Muscle of leg (tissue), 11 donors: ENCODE results near the gene MAP2K7. TPM values are rescaled to one million over a fixed set of nuclear protein-coding genes. Genes with fewer than 3 reads are reported as not detected.

Experiments used
- DNase-seq: peaks from one replicate; pipeline ENCODE4 v3.0.0; 2013
- H3K27ac ChIP-seq: one replicate; pipeline ENCODE4 v1.5.1; 2013; ENCODE audit warnings: mild to moderate bottlenecking, low read length, control low read depth
- H3K27me3 ChIP-seq: one replicate; pipeline ENCODE4 v1.6.1; 2013; ENCODE audit warnings: low read length; ENCODE audit not compliant: control insufficient read depth, insufficient read depth
- H3K36me3 ChIP-seq: one replicate; pipeline ENCODE4 v1.6.1; 2013; ENCODE audit warnings: low read length; ENCODE audit not compliant: control insufficient read depth, insufficient read depth
- H3K4me1 ChIP-seq: one replicate; pipeline ENCODE4 v1.6.1; 2013; ENCODE audit warnings: low read length; ENCODE audit not compliant: control insufficient read depth, insufficient read depth
- H3K4me3 ChIP-seq: one replicate; pipeline ENCODE4 v1.5.1; 2013; ENCODE audit warnings: low read length, control low read depth
- H3K9me3 ChIP-seq: replicated peaks from 2 replicates; pipeline ENCODE4 v1.6.1; 2013; ENCODE audit warnings: low read depth, low read length; ENCODE audit not compliant: control insufficient read depth
- WGBS: methylation state at CpG from one replicate; pipeline ENCODE4 v1.1.5; 2013; ENCODE audit warnings: missing lambda C conversion rate; ENCODE audit not compliant: insufficient coverage; 5-methylcytosine and 5-hydroxymethylcytosine counted together
- polyA plus RNA-seq, 8 donors: library from polyadenylated mRNA; unstranded; fragments of 120-200 nt; gene quantifications; one replicate each; pipeline versions ENCODE4 v1.2.1 to v1.2.3, GENCODE V29; 2013; ENCODE audit warnings: inconsistent platforms in 1 of 8, low replicate concordance in 1 of 8; ENCODE audit not compliant: insufficient read length in 8 of 8, insufficient read depth in 1 of 8
- total RNA-seq: library from RNA; stranded (reverse); fragments of 120-200 nt; gene quantifications from one replicate; pipeline ENCODE4 v1.2.4, GENCODE V29; 2013

MAP2K7 gene
- total and polyA plus RNA-seq, 9 donors, result 8.0 to 26.9 (median 23.1) TPM

GRCh38 chr19:7859831-7860713, 43.6 kb upstream of the MAP2K7 start:
- Histone ChIP-seq H3K9me3 (no peaks in the 10 kb centered on the region), H3K27me3 (peaks cover 40% of the 10 kb centered on the region), H3K27ac (no peak overlapping the region), H3K4me3 (no peak overlapping the region), H3K4me1 (peaks cover 19% of the 10 kb centered on the region), H3K36me3 (peaks cover 2% of the 10 kb centered on the region)
- WGBS, result 79% methylated on average over 17 of the region's 22 CpGs
- no peak for DNase-seq

DNA sequence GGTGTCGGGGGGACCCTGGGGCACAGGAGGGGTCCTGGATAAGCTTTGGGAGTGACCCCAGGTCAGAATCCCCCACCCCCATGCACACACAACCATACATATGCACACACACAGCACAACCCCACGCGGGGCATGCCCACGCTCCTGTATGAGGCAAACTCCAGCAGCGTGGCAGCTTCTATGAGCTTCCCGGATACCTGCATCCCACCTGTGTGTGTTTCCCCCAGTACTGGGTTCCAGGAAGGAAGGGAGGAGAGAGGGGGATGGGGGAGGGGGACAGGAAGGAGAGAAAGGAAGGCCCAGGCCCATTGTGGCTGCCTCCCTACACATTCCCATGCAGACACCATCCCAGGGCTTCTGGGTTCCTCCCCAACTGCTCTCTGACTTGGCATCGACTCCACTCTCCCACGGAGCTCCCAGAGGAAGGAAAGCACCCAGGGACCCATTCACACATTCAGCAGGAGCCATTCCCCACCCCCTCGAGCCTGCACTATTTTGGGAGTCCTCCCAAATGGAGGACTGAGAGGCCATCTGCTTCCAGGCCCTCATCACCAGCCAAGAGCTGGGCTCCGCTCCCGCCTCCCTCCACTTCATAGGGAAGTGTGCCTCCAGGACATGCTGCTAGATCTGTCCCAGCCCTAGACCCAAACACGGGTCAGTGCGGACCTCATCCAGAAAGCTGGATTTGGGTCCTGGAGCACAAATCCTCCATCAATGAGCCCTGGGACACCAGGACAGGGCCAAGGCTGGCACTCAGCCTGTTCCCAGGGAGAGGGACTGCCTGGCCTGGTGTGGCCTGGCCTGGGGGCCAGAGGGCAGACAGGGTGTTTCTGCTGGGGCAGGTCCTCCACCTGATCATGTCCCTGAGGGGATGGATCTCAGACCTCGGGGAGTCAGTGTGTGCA, 42.7 kb upstream of the MAP2K7 start:
- H3K4me1 ChIP-seq, result peaks cover 19% of the 10 kb centered on the region
- WGBS, result 31% methylated on average over 7 of the region's 14 CpGs
- H3K4me3 ChIP-seq, result no peak overlapping the region
- H3K27me3 ChIP-seq, result peaks cover 47% of the 10 kb centered on the region
- peaks cover 2% of the 10 kb centered on the region for H3K36me3 ChIP-seq
- H3K9me3 ChIP-seq, result no peaks in the 10 kb centered on the region
- no peak overlapping the region for H3K27ac ChIP-seq
- peak; percentile 78 for DNase-seq

- H3K27me3 ChIP-seq, result peaks cover 51% of the 10 kb centered on the region
- H3K36me3 ChIP-seq, result peaks cover 2% of the 10 kb centered on the region
- no peaks in the 10 kb centered on the region for H3K9me3 ChIP-seq
- peak overlapping the region; percentile 8 for H3K4me3 ChIP-seq
- H3K27ac ChIP-seq, result no peak overlapping the region
- DNase-seq, result peak; percentile 36
- peaks cover 19% of the 10 kb centered on the region for H3K4me1 ChIP-seq
- WGBS, result 16% methylated on average over 61 of the region's 63 CpGs
Measured at GRCh38 chr19:7861619-7862412, 41.9 kb upstream of the MAP2K7 start.

- Histone ChIP-seq H3K4me1 (peaks cover 19% of the 10 kb centered on the region), H3K4me3 (peak overlapping the region; percentile 8), H3K27ac (no peak overlapping the region), H3K27me3 (peaks cover 58% of the 10 kb centered on the region), H3K9me3 (no peaks in the 10 kb centered on the region), H3K36me3 (peaks cover 2% of the 10 kb centered on the region)
- peak; percentile 62 for DNase-seq
- WGBS, result 3% methylated on average over 24 of the region's 67 CpGs
Measured at GRCh38 chr19:7862413-7862951, 41.2 kb upstream of the MAP2K7 start.

- DNase-seq, result no peak
- peaks cover 21% of the 10 kb centered on the region for H3K4me1 ChIP-seq
- H3K27ac ChIP-seq, result no peak overlapping the region
- no peaks in the 10 kb centered on the region for H3K9me3 ChIP-seq
- H3K27me3 ChIP-seq, result peaks cover 67% of the 10 kb centered on the region
- H3K4me3 ChIP-seq, result no peak overlapping the region
- H3K36me3 ChIP-seq, result peaks cover 2% of the 10 kb centered on the region
- 47% methylated on average over 83 of the region's 83 CpGs for WGBS
Measured at GRCh38 chr19:7863157-7863970, 40.3 kb upstream of the MAP2K7 start.

- Histone ChIP-seq H3K4me1 (peaks cover 27% of the 10 kb centered on the region), H3K27me3 (peaks cover 72% of the 10 kb centered on the region)
- 68% methylated on average over 17 of the region's 21 CpGs for WGBS
Measured at GRCh38 chr19:7863971-7864689, 39.5 kb upstream of the MAP2K7 start.

GRCh38 chr19:7864690-7865074, 39.0 kb upstream of the MAP2K7 start:
- DNase-seq, result no peak
- Histone ChIP-seq H3K36me3 (peaks cover 2% of the 10 kb centered on the region), H3K27me3 (peaks cover 72% of the 10 kb centered on the region), H3K4me1 (peaks cover 31% of the 10 kb centered on the region), H3K4me3 (no peak overlapping the region), H3K9me3 (no peaks in the 10 kb centered on the region), H3K27ac (no peak overlapping the region)
- 75% methylated on average over 13 of the region's 18 CpGs for WGBS

More at GRCh38 chr19:7863971-7864689, 39.5 kb upstream of the MAP2K7 start:
- Histone ChIP-seq H3K27ac (no peak overlapping the region), H3K4me3 (no peak overlapping the region), H3K9me3 (no peaks in the 10 kb centered on the region), H3K36me3 (peaks cover 2% of the 10 kb centered on the region)
- no peak for DNase-seq

- Histone ChIP-seq H3K36me3 (no peaks in the 10 kb centered on the region), H3K27me3 (peaks cover 72% of the 10 kb centered on the region), H3K4me1 (peaks cover 31% of the 10 kb centered on the region), H3K4me3 (no peak overlapping the region), H3K27ac (no peak overlapping the region), H3K9me3 (no peaks in the 10 kb centered on the region)
- whole genome bisulfite sequencing, result 50% methylated on average over 10 of the region's 10 CpGs
- no peak for DNase-seq
Measured at GRCh38 chr19:7865262-7865911, 38.3 kb upstream of the MAP2K7 start.
